Midbrain (tissue), 1 donor: Measurements from ENCODE around the gene SMAGP.
"Not testable (repeated sequence)": the region's sequence is repeated elsewhere in the genome, so short reads cannot be mapped to it uniquely, and the experiment has no call there.

Experiments used
- DNase-seq: peaks from one replicate; lab custom pipeline; 2025; lab: John Stamatoyannopoulos, UW

Gene SMAGP, protein sequence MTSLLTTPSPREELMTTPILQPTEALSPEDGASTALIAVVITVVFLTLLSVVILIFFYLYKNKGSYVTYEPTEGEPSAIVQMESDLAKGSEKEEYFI

DNA sequence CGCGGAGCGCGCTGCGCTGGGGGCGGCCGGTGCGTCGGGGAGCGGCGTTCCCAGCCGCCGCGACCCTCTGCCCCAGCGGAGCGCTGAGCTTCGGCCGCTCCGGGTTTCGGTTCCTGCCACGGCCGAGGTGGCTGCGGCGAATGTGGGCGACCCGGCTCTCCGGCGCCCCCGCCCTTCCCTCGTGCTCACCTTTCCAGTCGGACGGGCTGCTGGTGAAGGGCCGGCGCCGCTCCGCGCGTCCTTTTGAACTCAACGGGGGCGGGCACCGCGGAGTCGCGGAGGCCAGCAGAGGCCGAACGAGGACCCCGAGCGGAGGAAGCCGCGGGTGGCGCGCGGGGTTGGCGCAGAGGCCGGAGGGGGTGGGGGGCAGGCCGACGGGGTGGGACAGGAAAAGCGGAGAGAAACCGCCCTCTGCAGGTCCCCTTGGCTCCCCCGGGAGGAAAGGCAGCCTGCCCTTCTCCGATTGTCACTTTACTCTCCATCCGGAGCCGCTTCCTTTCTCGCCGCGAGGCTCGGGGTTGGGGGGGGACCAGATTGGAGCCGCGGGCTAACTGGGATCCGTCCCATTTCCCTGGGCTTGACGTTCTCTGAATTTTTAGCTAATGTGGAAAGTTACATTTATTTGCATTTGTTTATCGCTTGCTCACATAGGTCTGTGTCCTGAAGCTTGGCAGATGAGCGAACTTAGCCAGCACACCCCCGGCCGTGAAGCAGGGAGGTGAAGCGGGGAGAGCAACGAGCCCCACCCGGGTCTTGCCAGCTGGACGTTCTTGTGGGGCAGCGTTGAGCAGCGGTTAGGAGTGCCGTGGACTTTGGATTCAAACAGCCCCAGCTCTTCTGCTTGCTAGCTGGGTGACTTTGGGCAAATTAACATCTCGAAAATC lies at the start of gene SMAGP:
Gene SMAGP, minus strand, starts transcription at position 349 of the 884 bp plus-strand sequence. CDS start 1,137 bp downstream, outside the sequence.
- DNase-seq: no peak

DNA sequence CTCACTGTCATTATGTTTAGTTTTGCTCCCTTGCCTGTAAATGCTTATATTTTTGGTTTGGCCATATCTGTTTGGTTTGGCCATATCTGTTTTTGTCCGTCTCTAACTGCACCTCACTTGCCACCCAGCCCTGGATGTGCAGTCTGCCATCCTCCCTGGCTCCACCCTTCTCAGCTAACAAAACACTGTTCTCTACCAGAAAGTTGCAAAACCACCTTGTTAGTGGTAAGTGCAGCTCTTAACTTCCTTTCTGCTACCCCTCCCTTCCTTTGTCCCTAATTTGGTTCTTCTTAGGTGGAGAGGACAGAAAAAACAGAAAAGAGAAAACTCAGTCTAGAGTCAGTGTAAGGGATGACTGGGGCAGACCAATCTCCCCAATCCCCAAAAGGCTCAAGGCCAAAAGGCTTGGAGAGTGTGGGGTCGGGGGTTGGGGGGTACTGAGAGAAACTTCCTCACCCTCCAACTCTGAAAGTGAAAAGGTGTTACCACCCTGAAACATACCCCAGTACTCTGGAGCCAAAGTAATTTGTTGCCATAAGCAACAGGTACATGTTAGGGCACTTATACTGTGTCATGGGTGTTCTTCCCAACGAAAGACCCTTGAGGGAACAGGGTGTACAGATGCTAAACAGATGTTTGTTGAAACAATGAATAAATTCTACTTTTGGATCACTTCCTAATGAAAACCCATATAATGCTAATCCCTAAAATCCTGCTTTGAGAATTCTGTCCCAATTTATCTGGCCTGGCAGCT lies 48.8 kb upstream of the SMAGP start:
- DNase-seq: no peak

DNA sequence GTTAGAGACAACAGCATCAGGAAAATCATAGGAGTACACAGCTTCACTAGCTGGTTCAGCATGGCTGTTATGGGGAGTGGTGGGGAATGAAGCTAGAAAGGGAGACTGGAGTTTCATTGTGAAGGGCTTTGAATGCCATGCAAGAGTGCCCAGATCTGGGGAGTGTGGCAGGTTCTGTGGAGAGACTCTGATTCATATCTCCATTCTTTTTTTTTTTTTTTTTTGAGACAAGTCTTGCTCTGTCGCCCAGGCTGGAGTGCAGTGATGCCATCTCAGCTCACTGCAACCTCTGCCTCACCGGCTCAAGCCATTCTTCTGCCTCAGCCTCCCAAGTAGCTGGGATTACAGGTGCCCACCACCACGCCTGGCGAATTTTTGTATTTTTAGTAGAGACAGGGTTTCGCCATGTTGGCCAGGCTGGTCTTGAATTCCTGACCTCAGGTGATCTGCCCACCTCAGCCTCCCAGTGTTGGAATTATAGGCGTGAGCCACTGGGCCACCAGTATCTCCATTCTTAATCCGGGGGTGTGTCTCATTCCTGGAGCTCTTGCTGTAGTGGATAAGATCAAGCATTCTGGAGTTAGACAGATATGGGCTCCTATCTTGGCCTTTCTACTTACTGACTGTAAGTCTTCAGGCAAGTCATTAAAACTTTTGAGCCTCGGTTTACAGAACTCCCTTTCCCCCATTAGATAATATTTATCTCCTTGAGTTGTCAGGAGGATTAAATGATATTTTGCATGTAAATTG lies 48.0 kb upstream of the SMAGP start:
- not testable (repeated sequence) for DNase-seq

DNA sequence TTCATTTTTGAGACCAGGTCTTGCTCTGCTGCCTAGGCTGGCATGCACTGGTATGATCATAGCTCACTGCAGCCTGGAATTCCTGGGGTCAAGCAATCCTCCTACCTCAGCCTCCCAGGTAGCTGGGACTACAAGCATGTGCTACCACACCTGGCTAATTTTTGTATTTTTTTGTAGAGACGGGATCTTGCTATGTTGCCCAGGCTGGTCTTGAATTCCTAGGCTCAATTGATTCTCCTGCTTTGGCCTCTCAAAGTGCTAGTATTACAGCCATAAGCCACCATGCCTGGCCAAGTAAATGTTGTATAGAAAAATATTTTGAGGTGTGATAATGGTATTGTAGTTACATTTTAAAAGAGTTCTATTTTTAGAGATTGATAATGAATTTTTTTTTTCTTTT lies 41.2 kb upstream of the SMAGP start:
- DNase-seq: no peak

DNA sequence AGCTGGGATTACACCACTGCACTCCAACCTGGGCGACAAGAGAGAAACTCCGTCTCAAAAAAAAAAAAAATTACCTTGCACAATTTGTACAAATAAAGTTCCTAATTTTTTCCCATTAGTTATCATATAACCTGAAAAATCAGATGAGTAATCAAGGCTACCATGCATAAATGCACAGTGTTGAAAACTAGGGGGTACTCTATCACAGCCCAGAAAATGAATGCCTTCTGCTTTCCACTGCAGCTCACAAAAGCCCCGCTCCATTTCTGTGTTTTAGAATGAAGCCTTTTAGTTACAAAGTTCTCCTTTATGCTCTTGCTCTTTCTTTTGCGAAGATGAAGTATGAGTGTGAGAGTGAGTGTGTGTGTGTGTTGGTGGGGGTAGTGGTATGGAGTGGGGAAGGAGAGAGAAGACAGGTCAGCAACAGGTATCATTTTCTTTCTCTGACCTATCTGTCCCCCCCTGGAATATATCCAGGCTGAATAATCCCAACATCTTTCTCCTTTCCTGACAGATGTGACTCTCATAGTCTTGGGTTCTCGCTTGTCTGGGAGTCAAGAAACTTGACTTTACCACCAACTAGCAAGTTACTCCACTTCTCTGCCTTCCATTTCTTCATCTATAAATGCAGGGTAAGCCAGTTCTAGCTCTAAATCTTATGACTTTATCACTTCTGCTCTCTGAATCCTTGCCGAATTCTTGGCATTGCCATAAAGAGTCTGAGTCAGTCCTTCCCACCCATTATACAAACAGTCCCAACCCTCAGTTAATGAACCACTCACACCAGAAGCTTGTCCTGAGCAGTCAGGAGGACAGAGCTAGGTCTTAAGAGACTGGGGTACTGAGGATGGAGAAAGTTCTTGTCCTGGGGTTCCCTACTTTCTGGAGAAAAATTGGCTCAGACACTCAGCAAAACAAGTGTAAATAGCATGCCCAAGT lies 37.7 kb upstream of the SMAGP start:
- no peak for DNase-seq

DNA sequence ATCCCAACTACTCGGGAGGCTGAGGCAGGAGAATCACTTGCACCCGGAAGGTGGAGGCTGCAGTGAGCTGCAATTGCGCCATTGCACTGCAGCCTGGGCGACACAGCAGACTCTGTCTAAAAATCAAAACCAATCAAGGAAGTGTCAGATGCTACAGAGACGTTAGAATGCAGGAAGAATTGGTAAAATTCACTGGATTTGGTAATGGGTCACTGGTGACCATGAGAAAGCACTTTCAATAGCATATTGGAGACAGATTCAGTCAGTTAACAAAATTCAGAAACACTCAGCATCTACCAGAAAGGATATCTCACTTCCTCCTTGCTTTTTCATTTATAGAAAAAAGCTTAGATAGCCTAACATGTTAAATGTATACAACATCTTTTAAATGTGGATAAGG lies 36.3 kb upstream of the SMAGP start:
- DNase-seq: no peak

DNA sequence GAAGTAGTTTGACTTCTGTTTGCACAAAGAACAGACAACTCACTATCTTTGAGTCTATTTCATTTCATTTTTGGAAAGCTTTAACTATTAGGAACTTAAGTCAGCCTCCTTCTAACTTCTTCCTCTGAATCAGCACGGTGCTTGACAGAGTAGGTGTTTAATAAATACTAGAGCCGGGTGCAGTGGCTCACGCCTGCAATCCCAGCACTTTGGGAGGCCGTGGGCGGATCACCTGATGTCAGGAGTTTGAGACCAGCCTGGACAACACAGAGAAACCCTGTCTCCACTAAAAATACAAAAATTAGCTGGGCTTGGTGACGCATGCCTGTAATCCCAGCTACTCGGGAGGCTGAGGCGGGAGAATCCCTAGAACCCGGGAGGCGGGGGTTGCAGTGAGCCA lies 30.6 kb upstream of the SMAGP start:
- DNase-seq: not testable (repeated sequence)

DNA sequence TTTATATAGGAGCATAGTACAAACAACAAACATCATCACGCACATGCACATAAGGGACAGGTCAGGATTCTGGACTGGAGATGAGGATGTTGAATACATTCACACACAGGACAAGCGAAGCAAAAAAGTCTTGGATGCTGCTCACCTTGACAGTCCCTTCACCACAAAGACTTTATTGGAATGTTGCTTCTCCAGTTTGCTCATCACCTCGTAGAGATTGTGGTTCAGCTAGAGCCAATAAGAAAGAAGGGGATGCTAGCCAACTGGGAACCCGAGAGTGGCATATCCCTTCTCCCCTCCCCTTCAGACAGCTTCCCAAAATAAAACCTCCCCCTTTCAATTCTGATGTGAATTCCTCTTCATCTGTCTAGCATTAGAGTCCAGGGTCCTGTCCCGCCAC lies 25.4 kb upstream of the SMAGP start:
- no peak for DNase-seq

DNA sequence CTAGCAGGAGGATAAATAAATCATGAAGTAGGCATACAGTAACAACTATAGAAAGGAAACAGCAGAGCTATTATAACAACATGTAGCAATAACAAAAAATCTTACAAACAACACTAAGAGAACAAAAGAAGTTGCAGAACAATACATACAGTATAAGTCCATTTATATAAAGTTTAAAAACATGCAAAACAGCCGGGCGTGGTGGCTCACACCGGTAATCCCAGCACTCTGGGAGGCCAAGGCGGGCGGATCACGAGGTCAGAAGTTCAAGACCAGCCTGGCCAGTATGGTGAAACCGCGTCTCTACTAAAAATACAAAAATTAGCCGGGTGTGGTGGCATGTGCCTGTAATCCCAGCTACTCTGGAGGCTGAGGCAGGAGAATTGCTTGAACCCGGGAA lies 23.9 kb upstream of the SMAGP start:
- DNase-seq: not testable (repeated sequence)

DNA sequence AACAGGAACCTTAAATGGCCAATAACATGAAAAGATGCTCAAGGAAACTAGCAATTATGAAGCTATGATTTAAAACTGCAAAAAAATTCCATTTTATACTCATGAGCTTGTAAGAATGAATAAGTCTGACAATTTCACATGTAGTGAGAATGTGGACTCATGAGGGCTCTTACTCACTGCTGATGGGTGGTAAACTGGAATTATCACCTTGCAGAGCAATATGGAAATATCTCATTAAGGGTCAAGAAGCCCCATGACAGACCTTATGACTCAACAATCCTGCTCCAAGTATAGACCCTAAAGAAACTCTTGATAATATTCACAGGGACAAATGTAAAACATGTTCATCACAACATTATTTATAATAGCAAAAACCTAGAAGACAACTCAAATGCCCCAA lies 23.5 kb upstream of the SMAGP start:
- DNase-seq: no peak

DNA sequence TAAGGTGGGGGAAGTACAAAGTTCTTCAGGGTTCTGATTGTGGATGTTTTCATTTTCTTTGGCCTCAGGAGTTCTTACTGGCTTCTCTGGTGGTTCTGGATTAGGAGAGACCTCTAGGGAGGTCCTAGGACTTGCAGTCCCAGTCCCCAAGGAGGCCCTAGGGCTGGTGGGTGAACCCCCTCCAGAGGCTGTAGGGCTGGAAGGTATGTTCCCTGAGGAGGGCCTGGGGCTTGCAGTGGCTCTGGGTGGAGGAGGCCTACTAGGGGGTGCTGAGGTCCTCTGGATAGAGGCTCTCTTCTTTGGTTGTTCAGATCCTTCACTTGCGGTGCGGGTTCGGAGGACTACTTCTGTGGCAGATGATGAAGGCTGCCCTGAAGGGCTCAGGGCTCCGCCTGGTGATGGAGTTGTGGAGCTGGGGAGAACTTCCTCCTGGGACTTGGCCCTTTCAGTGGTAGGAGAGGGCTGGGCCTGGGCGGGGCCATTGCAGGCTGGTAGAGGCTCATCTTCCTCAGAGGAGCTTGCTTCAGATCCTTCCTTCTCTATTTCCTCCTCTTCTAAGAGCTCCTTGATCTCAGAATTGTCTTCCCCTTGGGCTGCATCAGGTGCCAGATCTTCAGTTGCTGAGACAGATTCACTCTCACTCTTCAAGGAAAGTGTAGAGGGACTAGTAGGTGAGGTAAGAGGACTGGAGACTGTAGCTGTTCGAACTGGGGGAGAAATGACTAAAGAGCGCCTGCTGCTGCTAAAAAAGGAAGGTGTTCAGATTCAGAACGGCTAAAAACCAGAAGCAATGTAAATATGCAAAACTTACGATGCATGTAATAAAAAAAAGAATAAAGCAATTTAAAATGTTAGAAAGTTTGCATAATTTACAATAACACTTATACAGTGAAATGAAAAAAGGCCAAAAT lies 21.6 kb upstream of the SMAGP start:
- not testable (repeated sequence) for DNase-seq

DNA sequence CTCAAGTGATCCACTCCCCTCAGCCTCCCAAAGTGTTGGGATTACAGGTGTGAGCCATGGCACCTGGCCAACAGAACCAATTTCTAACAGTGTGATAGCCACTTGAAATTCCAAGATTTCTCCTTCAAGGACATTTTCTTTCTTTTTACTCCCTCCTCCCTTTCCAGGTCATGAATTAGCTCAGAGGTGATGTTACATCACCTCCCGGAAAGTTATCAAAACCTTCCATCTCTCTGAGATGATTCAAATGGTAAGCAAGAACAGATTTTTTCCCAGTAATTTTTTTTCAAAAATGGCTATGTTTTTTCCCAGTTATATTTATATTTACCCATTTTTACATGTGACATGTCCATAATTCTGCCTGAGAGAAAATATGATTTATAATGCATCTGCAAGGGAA lies 15.6 kb upstream of the SMAGP start:
- DNase-seq: no peak

DNA sequence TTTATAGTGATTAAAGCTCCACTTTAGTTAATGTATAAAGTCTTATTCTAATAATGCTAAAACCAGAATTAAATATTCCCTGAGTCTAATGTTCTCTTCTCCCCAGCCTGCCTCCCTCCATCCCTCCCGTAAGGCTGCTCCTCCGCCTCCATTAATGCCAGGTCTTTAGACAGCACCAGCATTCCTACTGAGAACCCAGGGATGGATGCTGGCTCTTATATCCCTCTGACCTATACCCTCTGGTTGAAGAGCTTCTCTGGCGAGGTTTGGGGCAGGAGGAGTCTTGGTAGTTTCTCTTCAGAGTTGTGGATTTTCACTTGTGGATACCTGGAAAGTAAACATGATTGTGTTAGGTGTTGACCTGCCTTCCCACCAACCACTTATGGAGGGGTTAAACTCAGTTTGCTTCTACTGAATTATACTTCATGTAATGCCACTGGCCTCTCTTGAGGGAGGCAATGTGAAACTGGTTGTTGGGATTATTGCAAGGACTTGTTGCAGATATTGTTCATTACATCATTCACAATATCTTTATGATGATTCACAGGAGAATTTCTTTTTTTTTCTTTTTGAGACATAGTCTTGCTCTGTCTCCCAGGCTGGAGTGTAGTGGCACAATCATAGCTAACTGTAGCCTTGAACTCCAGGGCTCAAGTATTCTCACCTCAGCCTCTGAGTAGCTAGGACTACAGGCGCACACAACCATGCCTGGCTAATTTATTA lies 11.1 kb upstream of the SMAGP start:
- DNase-seq: no peak

DNA sequence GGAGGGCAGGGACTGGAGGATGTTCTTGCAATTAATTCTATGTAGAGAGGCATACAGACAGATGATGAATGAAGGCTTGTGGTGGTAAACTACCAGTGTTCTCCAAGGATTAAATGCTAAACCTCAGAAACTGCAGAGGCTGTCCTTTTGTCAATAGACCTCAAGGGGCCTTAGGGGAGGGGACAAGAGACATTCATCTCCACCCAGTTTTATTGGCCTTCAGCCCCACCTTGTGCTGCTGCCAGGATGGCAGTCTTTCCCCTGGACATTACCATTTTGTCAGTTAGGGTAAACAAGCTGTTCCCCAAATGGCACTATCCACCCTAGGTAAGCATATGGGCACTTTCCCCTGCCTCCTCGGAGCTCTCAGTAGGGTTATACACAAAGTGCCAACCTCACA lies 4.9 kb upstream of the SMAGP start:
- no peak for DNase-seq

DNA sequence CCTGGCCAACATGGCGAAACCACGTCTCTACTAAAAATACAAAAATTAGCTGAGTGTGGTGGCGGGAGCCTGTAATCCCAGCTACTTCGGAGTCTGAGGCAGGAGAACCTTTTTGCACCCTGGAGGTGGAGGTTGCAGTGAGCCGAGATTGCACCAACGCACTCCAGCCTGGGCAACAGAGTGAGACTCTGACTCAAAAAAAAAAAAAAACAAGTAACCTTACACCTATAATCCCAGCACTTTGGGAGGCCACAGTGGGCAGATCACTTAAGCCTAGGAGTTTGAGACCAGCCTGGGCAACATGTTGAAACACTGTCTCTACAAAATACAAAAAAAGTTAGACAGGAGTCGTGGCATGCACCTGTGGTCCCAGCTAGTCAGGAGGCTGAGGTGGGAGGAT lies 2.6 kb upstream of the SMAGP start:
- DNase-seq: not testable (repeated sequence)

DNA sequence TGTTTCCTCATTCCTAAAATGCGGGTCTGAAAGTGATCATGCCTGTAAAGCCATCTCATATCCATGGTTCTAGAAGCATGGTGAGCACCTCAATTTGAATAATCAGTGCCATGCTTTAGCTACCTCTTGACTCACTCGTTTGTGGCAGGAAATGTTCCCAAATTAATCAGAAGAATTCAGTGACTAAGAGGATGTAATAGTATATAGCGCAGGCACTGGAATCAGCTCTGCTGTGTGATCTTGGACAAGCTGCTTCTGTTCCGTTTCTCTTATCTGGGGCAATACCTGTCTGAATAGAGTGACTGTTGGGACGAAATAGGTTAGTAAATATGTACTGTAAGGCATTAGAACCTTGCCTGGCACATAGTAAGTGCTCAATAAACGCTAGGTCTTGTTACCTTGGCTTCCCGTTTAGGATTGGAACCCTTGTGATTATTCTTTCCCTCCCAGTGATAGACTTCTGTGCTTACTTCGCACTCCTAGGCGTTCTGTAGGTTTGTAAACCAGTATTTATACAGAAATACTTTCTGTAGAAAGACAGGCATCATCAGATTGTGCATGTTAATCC lies 820 bp upstream of the SMAGP start:
- DNase-seq: no peak

DNA sequence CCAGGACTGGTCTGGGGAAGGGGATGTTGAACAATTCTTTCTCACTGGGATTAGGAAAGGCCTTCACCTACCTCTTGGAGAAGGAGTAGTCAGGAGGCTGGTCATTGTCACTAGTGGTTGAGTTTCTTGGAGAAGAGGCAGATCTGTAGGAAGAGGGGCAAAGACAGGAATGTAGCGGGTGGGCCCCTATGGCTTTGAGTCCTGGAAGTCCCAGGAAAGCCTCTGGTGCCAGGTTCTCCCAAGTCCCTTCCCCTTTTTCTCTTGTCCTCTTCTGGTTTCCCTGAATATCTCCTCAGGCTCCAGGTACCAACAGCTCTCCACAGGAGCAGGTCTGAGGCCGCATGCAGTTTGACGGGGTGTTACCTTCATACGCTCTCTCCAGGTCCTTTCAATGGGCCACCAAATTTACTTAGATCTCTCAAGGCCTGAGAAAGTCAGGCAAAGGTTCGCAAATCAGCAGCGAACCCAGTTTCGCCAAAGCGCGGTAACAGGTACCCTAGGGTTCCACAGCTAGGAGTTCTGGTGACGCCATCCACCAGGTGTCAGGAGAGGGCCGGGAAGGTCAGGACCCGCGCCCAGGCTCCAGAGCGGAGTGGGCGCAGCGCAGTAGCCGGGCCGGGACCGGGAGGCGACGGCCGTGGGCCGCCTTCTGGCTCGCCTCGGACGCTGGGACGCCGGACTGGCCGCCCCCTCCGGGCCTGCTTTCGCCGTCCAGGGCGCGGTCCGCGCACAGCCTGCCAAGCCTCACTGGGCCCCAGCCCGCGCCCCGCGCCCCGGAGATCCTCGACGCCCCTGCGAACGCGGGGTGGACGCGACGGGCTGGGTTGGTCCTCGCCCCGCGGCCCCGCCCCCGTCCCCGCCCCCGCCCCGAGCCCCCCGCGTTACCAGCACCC lies 795 bp downstream of the SMAGP start:
- DNase-seq: no peak

DNA sequence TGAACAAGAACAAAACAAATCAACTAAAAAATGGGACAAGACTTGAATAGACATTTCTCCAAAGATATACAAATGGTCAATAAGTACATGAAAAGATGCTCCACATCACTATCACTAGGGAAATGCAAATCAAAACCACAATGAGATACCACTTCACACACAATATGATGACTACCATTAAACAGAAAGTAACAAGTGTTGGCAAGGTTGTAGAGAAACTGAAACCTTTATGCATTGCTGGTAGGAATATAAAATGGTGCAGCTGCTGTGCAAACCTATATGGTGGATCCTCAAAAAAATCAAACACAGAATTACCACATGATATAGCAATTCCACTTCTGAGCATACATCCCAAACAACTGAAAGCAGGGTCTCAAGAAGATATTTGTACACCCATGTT lies 5.2 kb downstream of the SMAGP start:
- DNase-seq: no peak
